Spinal cord (tissue), 10 donors: ENCODE data around the gene FBXO8. TPM values are rescaled to one million over a fixed set of nuclear protein-coding genes. Genes with fewer than 3 reads are reported as not detected.
A peak's percentile ranks its signal among the peaks of the same experiment; 100 is the strongest.
"Not testable (repeated sequence)": the region's sequence is repeated elsewhere in the genome, so short reads cannot be mapped to it uniquely, and the experiment has no call there.

ENCODE experiments used
- DNase-seq, 6 donors: peaks; one replicate each; pipeline versions ENCODE4 v3.0.0 to v3.0.0-alpha.2; 2013 to 2015; ENCODE audit warnings: low spot score in 6 of 6, low read depth in 4 of 6
- H3K27ac ChIP-seq: one replicate; pipeline ENCODE4 v1.5.1; 2013; ENCODE audit warnings: low read depth, low read length, control low read depth
- H3K27me3 ChIP-seq: one replicate; pipeline ENCODE4 v1.6.1; 2013; ENCODE audit warnings: low read length; ENCODE audit not compliant: control insufficient read depth, insufficient read depth
- H3K36me3 ChIP-seq: one replicate; pipeline ENCODE4 v1.6.1; 2013; ENCODE audit warnings: low read length; ENCODE audit not compliant: control insufficient read depth, insufficient read depth
- H3K4me1 ChIP-seq: one replicate; pipeline ENCODE4 v1.6.1; 2013; ENCODE audit warnings: low read length; ENCODE audit not compliant: control insufficient read depth, insufficient read depth
- H3K4me3 ChIP-seq: one replicate; pipeline ENCODE4 v1.5.1; 2013; ENCODE audit warnings: low read depth, low read length, control low read depth
- H3K9me3 ChIP-seq: one replicate; pipeline ENCODE4 v1.6.1; 2013; ENCODE audit warnings: low read length; ENCODE audit not compliant: control insufficient read depth, insufficient read depth
- WGBS: methylation state at CpG from one replicate; pipeline ENCODE4 v1.1.5; 2013; ENCODE audit warnings: missing lambda C conversion rate; ENCODE audit not compliant: insufficient coverage; 5-methylcytosine and 5-hydroxymethylcytosine counted together
- polyA plus RNA-seq, 2 donors: library from polyadenylated mRNA; unstranded; fragments of 120-200 nt; gene quantifications; one replicate each; pipeline ENCODE4 v1.2.1, GENCODE V29; 2013; ENCODE audit not compliant: insufficient read length in 2 of 2
- total RNA-seq, 2 donors: library from RNA; depleted of rRNA in 1 of 2; stranded (reverse); fragments of 120-200 nt in 1 of 2; fragments of >200 nt in 1 of 2; gene quantifications; one replicate each; pipeline versions ENCODE4 v1.2.3 to v1.2.4, GENCODE V29; 2013 to 2014
- donor health status: healthy.

The FBXO8 gene
- total and polyA plus RNA-seq, 4 donors: 21.9 to 51.0 (median 34.1) TPM

DNA sequence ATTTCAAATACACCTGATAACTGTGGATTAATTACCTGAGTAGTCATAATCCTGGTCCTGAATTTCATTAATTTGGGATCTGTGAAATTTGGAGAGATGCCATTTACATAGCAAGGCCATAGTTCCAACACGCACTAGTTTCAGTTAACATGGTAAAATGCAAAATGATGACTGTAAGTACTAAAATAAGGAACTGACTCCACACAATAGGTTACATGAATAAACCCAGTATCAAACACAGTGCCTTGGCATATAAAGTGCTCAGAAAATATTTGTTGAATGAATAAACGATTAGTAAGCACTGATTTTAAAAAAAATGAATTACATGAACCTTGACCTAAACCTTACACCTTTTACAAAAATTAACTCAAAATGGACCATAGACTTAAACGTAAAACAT is 9.0 kb downstream of the FBXO8 start:
- H3K27me3 ChIP-seq: no peaks in the 10 kb centered on the region
- H3K4me1 ChIP-seq: no peaks in the 10 kb centered on the region
- H3K27ac ChIP-seq: no peak overlapping the region
- no CpG with 5 or more reads among the region's 3 CpGs for WGBS
- no peak for DNase-seq
- H3K36me3 ChIP-seq: no peaks in the 10 kb centered on the region
- H3K9me3 ChIP-seq: peaks cover under 1% of the 10 kb centered on the region
- H3K4me3 ChIP-seq: no peak overlapping the region

GRCh38 chr4:174273930-174274329 is 9.5 kb downstream of the FBXO8 start:
- Histone ChIP-seq H3K27ac (no peak overlapping the region), H3K27me3 (no peaks in the 10 kb centered on the region), H3K36me3 (no peaks in the 10 kb centered on the region), H3K4me3 (no peak overlapping the region), H3K9me3 (no peaks in the 10 kb centered on the region), H3K4me1 (no peaks in the 10 kb centered on the region)
- WGBS: 35% methylated on average over 2 of the region's 5 CpGs
- peak in 1 of 6 donors; percentile 81 for DNase-seq

DNA sequence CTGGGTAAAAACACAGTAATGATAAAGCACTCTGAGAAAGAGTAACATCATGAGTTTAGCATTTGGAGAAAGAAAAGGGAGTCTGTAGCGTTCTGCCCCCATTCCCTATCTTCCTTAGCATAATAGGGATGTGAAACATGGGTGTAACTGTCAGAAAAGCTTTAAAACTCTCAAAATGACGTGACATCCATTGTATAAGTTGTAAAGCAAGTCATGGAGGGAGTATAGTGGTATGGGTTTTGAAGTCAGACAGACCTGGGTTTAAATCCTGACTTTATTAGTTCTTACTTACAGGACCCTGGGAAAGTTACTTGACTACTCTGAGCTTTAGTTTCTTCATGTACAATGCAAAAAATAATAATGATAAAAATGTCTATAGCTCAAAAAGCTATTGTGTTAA is 17.1 kb downstream of the FBXO8 start:
- no peaks in the 10 kb centered on the region for H3K4me1 ChIP-seq
- WGBS: no CpG with 5 or more reads among the region's 2 CpGs
- no peaks in the 10 kb centered on the region for H3K27me3 ChIP-seq
- H3K36me3 ChIP-seq: peaks cover 4% of the 10 kb centered on the region
- no peak overlapping the region for H3K27ac ChIP-seq
- no peak for DNase-seq
- no peak overlapping the region for H3K4me3 ChIP-seq
- H3K9me3 ChIP-seq: no peaks in the 10 kb centered on the region

- peaks cover 4% of the 10 kb centered on the region for H3K36me3 ChIP-seq
- no peak overlapping the region for H3K4me3 ChIP-seq
- WGBS: 0% methylated on average over 1 of the region's 2 CpGs
- DNase-seq: peak in 3 of 6 donors; percentile 12 to 86 (median 53)
- no peaks in the 10 kb centered on the region for H3K9me3 ChIP-seq
- H3K27ac ChIP-seq: no peak overlapping the region
- H3K27me3 ChIP-seq: no peaks in the 10 kb centered on the region
- H3K4me1 ChIP-seq: no peaks in the 10 kb centered on the region
Observed at GRCh38 chr4:174265916-174266315, 17.6 kb downstream of the FBXO8 start.

DNA sequence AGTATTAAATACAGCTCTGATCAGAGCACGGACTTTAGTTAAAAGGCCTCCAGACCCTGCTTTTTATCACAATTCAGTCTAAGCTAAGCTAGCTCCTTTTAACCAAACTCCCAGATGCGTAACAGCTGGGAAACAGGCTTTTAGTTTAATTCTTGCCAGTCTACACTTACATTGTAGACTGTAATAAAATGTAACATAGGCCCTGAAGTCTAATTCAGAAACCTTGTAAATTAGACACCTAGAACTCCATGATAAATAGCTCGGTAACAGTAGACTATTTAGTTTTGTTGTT is 20.1 kb downstream of the FBXO8 start:
- H3K36me3 ChIP-seq: peaks cover under 1% of the 10 kb centered on the region
- no peaks in the 10 kb centered on the region for H3K9me3 ChIP-seq
- WGBS: 100% methylated on average over 1 of the region's 3 CpGs
- DNase-seq: peak in 1 of 6 donors; percentile 48
- no peaks in the 10 kb centered on the region for H3K27me3 ChIP-seq
- H3K4me3 ChIP-seq: no peak overlapping the region
- H3K4me1 ChIP-seq: no peaks in the 10 kb centered on the region
- no peak overlapping the region for H3K27ac ChIP-seq

DNA sequence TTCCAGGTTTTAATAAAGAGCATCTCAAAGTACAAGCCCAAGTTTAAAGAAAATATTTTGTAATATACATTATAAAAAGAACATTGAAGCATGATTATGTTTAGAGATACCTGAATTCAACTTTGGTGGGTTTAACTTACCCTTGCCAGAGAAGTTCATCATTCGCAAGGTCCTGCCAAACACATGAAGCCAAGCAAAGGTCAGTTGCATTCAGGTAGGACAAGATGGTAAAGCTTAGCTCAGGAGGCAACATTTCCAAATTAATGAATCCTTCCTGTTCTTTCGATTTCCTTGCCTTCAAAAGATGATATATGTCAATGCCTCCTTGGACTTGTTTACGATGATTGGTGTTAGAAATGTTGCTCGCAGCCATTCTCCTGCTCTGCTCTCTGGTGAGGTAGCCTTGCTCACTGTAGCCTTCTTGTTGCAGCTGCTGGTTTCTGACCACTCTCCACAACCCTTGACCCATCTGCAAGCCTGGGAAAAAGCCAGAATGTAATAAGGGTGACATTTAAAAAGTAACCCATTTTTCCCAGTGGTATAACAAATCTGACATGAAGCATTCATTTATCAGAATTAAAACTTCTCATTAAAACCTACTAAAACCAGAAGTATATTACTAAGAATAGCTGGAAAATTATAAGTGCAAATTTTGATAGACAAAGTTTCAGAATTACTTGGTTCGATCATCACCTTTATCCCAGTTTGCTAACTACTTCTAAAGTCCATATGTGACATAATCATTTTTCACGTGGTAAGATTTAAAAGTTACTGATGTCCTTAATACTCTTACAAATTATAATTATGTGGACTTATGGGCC is 20.6 kb downstream of the FBXO8 start:
- Histone ChIP-seq H3K9me3 (no peaks in the 10 kb centered on the region), H3K4me1 (no peaks in the 10 kb centered on the region), H3K27me3 (no peaks in the 10 kb centered on the region), H3K36me3 (no peaks in the 10 kb centered on the region), H3K4me3 (no peak overlapping the region), H3K27ac (no peak overlapping the region)
- 90% methylated on average over 2 of the region's 6 CpGs for WGBS
- DNase-seq: no peak

DNA sequence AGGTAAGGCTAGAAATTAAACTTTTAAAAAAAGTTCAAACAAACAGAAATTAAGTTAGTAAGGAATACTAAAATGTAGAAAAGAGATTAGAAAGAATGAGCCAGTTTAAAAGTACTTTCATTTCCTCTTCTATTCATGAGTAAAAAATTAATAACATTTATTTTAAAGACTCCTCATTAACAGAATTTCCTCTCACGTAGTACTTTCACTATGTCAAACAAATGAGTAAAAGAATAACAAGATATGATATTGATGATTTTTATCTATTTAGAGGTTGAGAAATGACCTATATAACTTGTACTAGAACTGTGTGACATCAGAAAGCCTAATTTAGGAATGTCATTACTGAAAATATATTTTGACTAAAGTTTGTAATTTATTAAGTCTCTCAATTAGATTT is 22.0 kb downstream of the FBXO8 start:
- H3K36me3 ChIP-seq, H3K27me3 ChIP-seq, H3K4me3 ChIP-seq, H3K9me3 ChIP-seq, H3K27ac ChIP-seq, DNase-seq, H3K4me1 ChIP-seq: not testable (repeated sequence)
- WGBS: no CpG with 5 or more reads among the region's 1 CpG

DNA sequence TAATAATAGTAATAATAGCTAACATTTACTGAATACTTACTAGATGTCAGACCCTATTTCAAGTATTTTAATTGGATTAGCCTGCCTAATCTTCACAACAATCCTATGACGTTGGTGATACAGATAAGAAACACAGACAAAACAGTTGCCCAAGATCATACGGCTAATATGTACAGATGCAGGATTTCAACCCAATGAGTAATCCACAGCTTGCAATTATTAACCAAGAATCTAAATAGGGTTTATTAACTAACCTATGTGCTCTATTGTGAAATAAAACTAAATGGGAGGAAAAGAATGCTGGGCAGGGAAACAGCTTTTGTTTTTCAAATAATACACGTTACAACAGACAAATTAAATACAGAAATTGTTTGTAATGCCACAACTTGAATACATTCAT is 23.4 kb downstream of the FBXO8 start:
- no peaks in the 10 kb centered on the region for H3K9me3 ChIP-seq
- no peaks in the 10 kb centered on the region for H3K4me1 ChIP-seq
- H3K36me3 ChIP-seq: no peaks in the 10 kb centered on the region
- H3K27ac ChIP-seq: no peak overlapping the region
- no peak overlapping the region for H3K4me3 ChIP-seq
- no peak for DNase-seq
- WGBS: no CpG with 5 or more reads among the region's 3 CpGs
- H3K27me3 ChIP-seq: no peaks in the 10 kb centered on the region

- no peak overlapping the region for H3K4me3 ChIP-seq
- H3K27ac ChIP-seq: no peak overlapping the region
- DNase-seq: no peak
- no peaks in the 10 kb centered on the region for H3K9me3 ChIP-seq
- H3K4me1 ChIP-seq: no peaks in the 10 kb centered on the region
- H3K27me3 ChIP-seq: no peaks in the 10 kb centered on the region
- no peaks in the 10 kb centered on the region for H3K36me3 ChIP-seq
Observed at GRCh38 chr4:174259580-174259979, 23.9 kb downstream of the FBXO8 start.

- Histone ChIP-seq H3K36me3 (no peaks in the 10 kb centered on the region), H3K4me3 (no peak overlapping the region), H3K27ac (no peak overlapping the region), H3K4me1 (no peaks in the 10 kb centered on the region), H3K9me3 (no peaks in the 10 kb centered on the region), H3K27me3 (no peaks in the 10 kb centered on the region)
- DNase-seq: no peak
- no CpG with 5 or more reads among the region's 1 CpG for WGBS
Observed at GRCh38 chr4:174256277-174256713, 27.2 kb downstream of the FBXO8 start.
